SK-N-SH (cell line): Measurements from ENCODE around the gene VPS13A. TPM values are rescaled to one million over a fixed set of nuclear protein-coding genes. Genes with fewer than 3 reads are reported as not detected.

Experiments
- CTCF ChIA-PET: fragments of 300-600, 350-600 bp; formaldehyde crosslinking; extraction: SDS; loops from one replicate; lab custom pipeline; 2021; lab: Yijun Ruan, JAX
- POLR2A ChIA-PET: fragments of 350-600 bp; sonication (Branson Sonifier 250); formaldehyde crosslinking; extraction: SDS; loops from one replicate; lab custom pipeline; 2020; ENCODE audit warnings: antibody characterized with exemption, inconsistent platforms; lab: Yijun Ruan, JAX
- DNase-seq: peaks from one replicate; pipeline ENCODE4 v3.0.0; 2012
- H2AFZ ChIP-seq: fragments of 200-600 bp; sonication (generic); 2 replicates; pipeline ENCODE4 v1.8.1; 2016; ENCODE audit warnings: antibody characterized with exemption, mild to moderate bottlenecking, low read depth
- H3F3A ChIP-seq: fragments of 200-600 bp; sonication (generic); replicated peaks from 2 replicates; pipeline ENCODE3; 2016; ENCODE audit warnings: antibody characterized with exemption, mild to moderate bottlenecking; ENCODE audit not compliant: insufficient read depth
- H3K27ac ChIP-seq, 2 experiments: fragments of 200-500 bp in 1 of 2; fragments of 200-600 bp in 1 of 2; sonication (Bioruptor generic) in 1 of 2; sonication (generic), shearing (Covaris generic) in 1 of 2; 2 replicates each; pipeline versions ENCODE4 v1.5.1 to v1.6.1; 2014 to 2016; ENCODE audit warnings: low read depth in 2 of 2, inconsistent platforms in 1 of 2, low read length in 1 of 2, mild to moderate bottlenecking in 1 of 2, mixed read lengths in 1 of 2
- H3K27me3 ChIP-seq: fragments of 200-600 bp; sonication (generic), shearing (Covaris generic); 2 replicates; pipeline ENCODE4 v1.6.1; 2016; ENCODE audit warnings: mixed run types; ENCODE audit not compliant: insufficient read depth
- H3K36me3 ChIP-seq, 2 experiments: fragments of 200-500 bp in 1 of 2; fragments of 200-600 bp in 1 of 2; sonication (Bioruptor generic) in 1 of 2; sonication (generic) in 1 of 2; replicated peaks in 1 of 2; 2 replicates each; pipeline versions ENCODE3 to v1.5.1; 2014 to 2016; ENCODE audit warnings: low read length in 1 of 2, mild to moderate bottlenecking in 1 of 2; ENCODE audit not compliant: insufficient read depth in 2 of 2, control insufficient read depth in 1 of 2
- H3K4me1 ChIP-seq, 2 experiments: fragments of 200-500 bp in 1 of 2; fragments of 200-600 bp in 1 of 2; sonication (Bioruptor generic) in 1 of 2; sonication (generic), shearing (Covaris generic) in 1 of 2; 2 replicates each; pipeline versions ENCODE4 v1.5.1 to v1.6.1; 2014 to 2016; ENCODE audit warnings: low read depth in 1 of 2, low read length in 1 of 2, mixed run types in 1 of 2; ENCODE audit not compliant: insufficient read depth in 2 of 2, control insufficient read depth in 1 of 2
- H3K4me2 ChIP-seq: fragments of 200-600 bp; sonication (generic), shearing (Covaris generic); 2 replicates; pipeline ENCODE4 v1.6.1; 2017; ENCODE audit warnings: mixed run types
- H3K4me3 ChIP-seq, 2 experiments: fragments of 200-500 bp in 1 of 2; fragments of 200-600 bp in 1 of 2; sonication (Bioruptor generic) in 1 of 2; sonication (generic), shearing (Covaris generic) in 1 of 2; 2 replicates each; pipeline versions ENCODE4 v1.5.1 to v1.8.1; 2014 to 2016; ENCODE audit warnings: low read depth in 2 of 2, inconsistent platforms in 1 of 2, low read length in 1 of 2, mild to moderate bottlenecking in 1 of 2, mixed read lengths in 1 of 2, moderate library complexity in 1 of 2
- H3K79me2 ChIP-seq: fragments of 200-600 bp; sonication (generic); 2 replicates; pipeline ENCODE4 v1.8.1; 2017; ENCODE audit warnings: mild to moderate bottlenecking; ENCODE audit not compliant: insufficient read depth
- H3K9ac ChIP-seq: fragments of 200-600 bp; sonication (generic); 2 replicates; pipeline ENCODE4 v1.6.1; 2017; ENCODE audit warnings: mixed run types
- H3K9me2 ChIP-seq: fragments of 200-600 bp; sonication (generic); 2 replicates; pipeline ENCODE4 v1.6.1; 2017; ENCODE audit warnings: mixed run types
- H3K9me3 ChIP-seq: fragments of 200-600 bp; sonication (generic); 2 replicates; pipeline ENCODE4 v1.6.1; 2017; ENCODE audit warnings: mixed run types, mild to moderate bottlenecking, moderate library complexity
- H4K20me1 ChIP-seq: fragments of 200-600 bp; sonication (generic); 2 replicates; pipeline ENCODE4 v1.6.1; 2017; ENCODE audit warnings: mild to moderate bottlenecking, mixed run types; ENCODE audit not compliant: insufficient read depth
- EZH2phosphoT487 ChIP-seq: fragments of 200-600 bp; sonication (generic); IDR thresholded peaks from 2 replicates; pipeline ENCODE4 v1.6.1; 2017; ENCODE audit warnings: low read depth, mixed run types, mild to moderate bottlenecking, antibody characterized with exemption, moderate library complexity, borderline replicate concordance
- JUND ChIP-seq: IDR thresholded peaks from 2 replicates; pipeline ENCODE4 v1.4.0; 2012
- POLR2AphosphoS5 ChIP-seq: IDR thresholded peaks from 2 replicates; pipeline ENCODE4 v1.6.1; 2012; ENCODE audit warnings: low read depth, low read length
- RCOR1 ChIP-seq: fragments of 150-350 bp; IDR thresholded peaks from 2 replicates; pipeline ENCODE4 v1.6.1; 2017; ENCODE audit warnings: antibody characterized with exemption, low read length
- SIN3A ChIP-seq: IDR thresholded peaks from 2 replicates; pipeline ENCODE4 v1.6.1; 2012; ENCODE audit warnings: low read depth, mild to moderate bottlenecking, low read length, moderate library complexity, borderline replicate concordance
- WGBS: methylation state at CpG from one replicate; pipeline ENCODE4 v1.1.6; 2017; ENCODE audit warnings: low lambda C conversion rate; 5-methylcytosine and 5-hydroxymethylcytosine counted together
- polyA plus RNA-seq, 3 experiments: library from polyadenylated mRNA; depleted of rRNA; stranded (reverse); fragments of >200 nt; gene quantifications; 2 replicates each; pipeline ENCODE4 v1.2.3, GENCODE V29; 2012
- TF ChIP-seq, protein P1 (sequence below): IDR thresholded peaks from 2 replicates; pipeline ENCODE4; 2012
- TF ChIP-seq, protein P2 (sequence below): fragments of 150-350 bp; IDR thresholded peaks from 2 replicates; pipeline ENCODE4 v1.6.1; 2016; ENCODE audit warnings: mild to moderate bottlenecking, low read depth, low read length
- TF ChIP-seq, protein P3 (sequence below): IDR thresholded peaks from 2 replicates; pipeline ENCODE4 v1.4.0; 2012; ENCODE audit warnings: low read depth, borderline replicate concordance
- TF ChIP-seq, protein P4 (sequence below): fragments of 150-350 bp; IDR thresholded peaks from 2 replicates; pipeline ENCODE4 v1.6.1; 2017; ENCODE audit warnings: antibody characterized with exemption, low read length, low read depth, borderline replicate concordance

Gene VPS13A
- polyA plus RNA-seq, 1 of the 3 experiments (the other 2 are of a cell fraction) = 6.0 TPM

DNA sequence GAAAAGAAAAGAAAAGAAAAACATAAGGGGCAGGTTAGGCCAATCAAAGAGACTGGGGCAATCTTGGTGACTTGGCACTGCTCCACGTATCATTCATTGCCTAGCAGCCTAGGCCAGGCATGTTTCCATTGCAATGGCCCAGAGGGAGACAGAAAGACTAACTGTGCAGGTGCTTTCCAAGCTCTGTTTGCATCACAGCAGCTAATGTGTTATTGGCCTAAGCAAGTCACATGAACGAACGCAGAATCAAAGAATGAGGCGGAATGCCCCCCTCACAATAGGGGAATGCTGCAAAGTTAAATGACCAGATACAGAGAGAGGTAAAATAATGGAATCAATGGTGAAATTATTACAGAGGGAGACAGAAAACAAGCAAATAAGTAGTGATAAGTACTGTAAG, 11.1 kb upstream of the VPS13A start:
- CTCF ChIA-PET = interaction anchor here (0.7 to 2.9 kb wide), 17 partner anchors 8 to 955 kb away, joined by 3 to 25 read pairs (median 5); partner anchors contain the start of gene VPS13A
- H3K9ac ChIP-seq = no peak overlapping the region
- POLR2A ChIA-PET = no interaction called here
- no peak overlapping the region for H3K4me2 ChIP-seq
- H3K9me3 ChIP-seq = no peaks in the 10 kb centered on the region
- H2AFZ ChIP-seq = no peak overlapping the region
- no peak for DNase-seq
- no peaks in the 10 kb centered on the region for H3F3A ChIP-seq
- H3K79me2 ChIP-seq = no peaks in the 10 kb centered on the region
- no peaks in the 10 kb centered on the region for H3K36me3 ChIP-seq
- H3K27me3 ChIP-seq = no peaks in the 10 kb centered on the region
- WGBS = 84% methylated on average over 4 of the region's 4 CpGs
- TF ChIP-seq, protein P1, sequence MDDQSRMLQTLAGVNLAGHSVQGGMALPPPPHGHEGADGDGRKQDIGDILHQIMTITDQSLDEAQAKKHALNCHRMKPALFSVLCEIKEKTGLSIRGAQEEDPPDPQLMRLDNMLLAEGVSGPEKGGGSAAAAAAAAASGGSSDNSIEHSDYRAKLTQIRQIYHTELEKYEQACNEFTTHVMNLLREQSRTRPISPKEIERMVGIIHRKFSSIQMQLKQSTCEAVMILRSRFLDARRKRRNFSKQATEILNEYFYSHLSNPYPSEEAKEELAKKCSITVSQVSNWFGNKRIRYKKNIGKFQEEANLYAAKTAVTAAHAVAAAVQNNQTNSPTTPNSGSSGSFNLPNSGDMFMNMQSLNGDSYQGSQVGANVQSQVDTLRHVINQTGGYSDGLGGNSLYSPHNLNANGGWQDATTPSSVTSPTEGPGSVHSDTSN = no peak
- no peak for TF ChIP-seq POLR2AphosphoS5
- TF ChIP-seq, protein P2, sequence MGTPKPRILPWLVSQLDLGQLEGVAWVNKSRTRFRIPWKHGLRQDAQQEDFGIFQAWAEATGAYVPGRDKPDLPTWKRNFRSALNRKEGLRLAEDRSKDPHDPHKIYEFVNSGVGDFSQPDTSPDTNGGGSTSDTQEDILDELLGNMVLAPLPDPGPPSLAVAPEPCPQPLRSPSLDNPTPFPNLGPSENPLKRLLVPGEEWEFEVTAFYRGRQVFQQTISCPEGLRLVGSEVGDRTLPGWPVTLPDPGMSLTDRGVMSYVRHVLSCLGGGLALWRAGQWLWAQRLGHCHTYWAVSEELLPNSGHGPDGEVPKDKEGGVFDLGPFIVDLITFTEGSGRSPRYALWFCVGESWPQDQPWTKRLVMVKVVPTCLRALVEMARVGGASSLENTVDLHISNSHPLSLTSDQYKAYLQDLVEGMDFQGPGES = no peak
- TF ChIP-seq, protein P3, sequence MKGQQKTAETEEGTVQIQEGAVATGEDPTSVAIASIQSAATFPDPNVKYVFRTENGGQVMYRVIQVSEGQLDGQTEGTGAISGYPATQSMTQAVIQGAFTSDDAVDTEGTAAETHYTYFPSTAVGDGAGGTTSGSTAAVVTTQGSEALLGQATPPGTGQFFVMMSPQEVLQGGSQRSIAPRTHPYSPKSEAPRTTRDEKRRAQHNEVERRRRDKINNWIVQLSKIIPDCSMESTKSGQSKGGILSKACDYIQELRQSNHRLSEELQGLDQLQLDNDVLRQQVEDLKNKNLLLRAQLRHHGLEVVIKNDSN = no peak
- TF ChIP-seq EZH2phosphoT487 = no peak
- no peak for TF ChIP-seq JUND
- no peaks in the 10 kb centered on the region for H3K9me2 ChIP-seq
- H4K20me1 ChIP-seq = no peaks in the 10 kb centered on the region
- H3K4me3 ChIP-seq = no peak overlapping the region
- no peaks in the 10 kb centered on the region; a peak in 1 of 4 replicates for H3K4me1 ChIP-seq
- no peak overlapping the region for H3K27ac ChIP-seq

DNA sequence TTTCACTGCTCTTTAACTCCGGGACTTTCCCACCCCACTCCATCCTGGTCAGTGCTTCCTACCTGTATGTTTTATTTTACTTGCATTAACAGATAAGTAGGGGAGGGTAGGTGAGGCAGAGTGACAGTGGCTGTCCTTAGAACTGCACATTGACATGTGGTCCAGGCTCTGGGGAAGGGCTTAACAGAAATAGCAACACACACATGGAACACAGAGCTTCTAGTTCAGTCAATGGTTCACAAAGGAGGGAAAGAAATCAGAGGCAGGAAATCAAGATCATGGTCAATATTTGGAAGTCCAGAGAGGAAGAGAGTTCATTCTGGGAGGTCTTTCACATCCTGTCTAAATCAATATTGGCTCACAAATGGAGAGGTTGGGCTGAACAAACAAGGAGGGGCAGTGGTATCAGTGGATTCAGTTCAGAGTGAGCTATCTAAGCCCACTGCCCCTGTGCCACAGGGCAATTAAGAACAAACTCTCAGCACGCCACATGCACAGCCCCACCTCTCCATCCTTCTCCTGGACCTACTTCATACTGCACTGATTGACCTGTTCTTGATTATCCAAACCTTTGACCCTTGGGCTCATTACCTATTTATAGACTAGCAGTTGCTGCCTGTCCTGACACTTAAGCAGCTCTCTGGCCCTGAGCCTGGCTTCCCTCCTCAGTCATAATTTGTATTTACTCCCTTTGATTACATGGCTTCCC, 6.2 kb upstream of the VPS13A start:
- CTCF ChIA-PET = interaction anchor here (1.0 kb wide), 1 partner anchor 45 kb away, joined by 3 read pairs; no protein-coding TSS in a partner anchor
- H3K27ac ChIP-seq = no peak overlapping the region
- no peaks in the 10 kb centered on the region for H3K9me2 ChIP-seq
- no peaks in the 10 kb centered on the region for H3K9me3 ChIP-seq
- H3K79me2 ChIP-seq = no peaks in the 10 kb centered on the region
- H3K4me2 ChIP-seq = no peak overlapping the region
- POLR2A ChIA-PET = no interaction called here
- DNase-seq = no peak
- H4K20me1 ChIP-seq = no peaks in the 10 kb centered on the region
- no peak overlapping the region for H3K9ac ChIP-seq
- peaks cover 0 to 4% of the 10 kb centered on the region in 2 experiments; a peak in 1 of 4 replicates for H3K4me1 ChIP-seq
- peaks cover 3% of the 10 kb centered on the region for H3F3A ChIP-seq
- no peaks in the 10 kb centered on the region for H3K27me3 ChIP-seq
- no peak overlapping the region for H2AFZ ChIP-seq
- H3K4me3 ChIP-seq = no peak overlapping the region
- TF ChIP-seq POLR2AphosphoS5 (no peak), SIN3A (no peak), RCOR1 (no peak)
- TF ChIP-seq, protein P4, sequence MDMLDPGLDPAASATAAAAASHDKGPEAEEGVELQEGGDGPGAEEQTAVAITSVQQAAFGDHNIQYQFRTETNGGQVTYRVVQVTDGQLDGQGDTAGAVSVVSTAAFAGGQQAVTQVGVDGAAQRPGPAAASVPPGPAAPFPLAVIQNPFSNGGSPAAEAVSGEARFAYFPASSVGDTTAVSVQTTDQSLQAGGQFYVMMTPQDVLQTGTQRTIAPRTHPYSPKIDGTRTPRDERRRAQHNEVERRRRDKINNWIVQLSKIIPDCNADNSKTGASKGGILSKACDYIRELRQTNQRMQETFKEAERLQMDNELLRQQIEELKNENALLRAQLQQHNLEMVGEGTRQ = no peak
- 88% methylated on average over 2 of the region's 2 CpGs for WGBS
- H3K36me3 ChIP-seq = no peaks in the 10 kb centered on the region
